ENCODE data around the gene SMARCA5. TPM values are rescaled to one million over a fixed set of nuclear protein-coding genes. Genes with fewer than 3 reads are reported as not detected.
A peak's percentile ranks its signal among the peaks of the same experiment; 100 is the strongest.
"Not testable (repeated sequence)": the region's sequence is repeated elsewhere in the genome, so short reads cannot be mapped to it uniquely, and the experiment has no call there.

SMARCA5 gene
- total and polyA plus RNA-seq, 10 of the 15 experiments (the other 5 are each of a cell fraction or from before 2014, with no cell fraction given): 21.7 to 69.6 (median 37.4) TPM

DNA sequence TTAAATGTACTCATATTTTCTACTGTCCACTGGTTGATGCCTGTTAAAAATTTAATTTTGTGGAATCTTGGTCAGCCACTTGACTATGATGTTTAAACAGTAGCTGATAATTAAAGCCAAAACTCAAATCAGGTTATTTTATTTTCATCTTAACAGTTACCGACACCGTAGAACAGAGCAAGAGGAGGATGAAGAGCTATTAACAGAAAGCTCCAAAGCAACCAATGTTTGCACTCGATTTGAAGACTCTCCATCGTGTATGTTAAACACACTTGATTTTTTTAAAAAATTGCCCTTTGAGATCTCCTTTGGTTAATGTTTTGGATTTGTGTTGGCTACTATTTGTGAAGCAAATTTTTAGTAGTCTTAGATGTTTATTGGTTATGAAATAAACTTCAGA is 10.7 kb downstream of the SMARCA5 start:
- Histone ChIP-seq H3K27me3 (replicated peaks in 1 of 2; ENCODE audit: control insufficient read depth in 2 of 2, insufficient read depth in 2 of 2, low read length in 1 of 2) (no peaks in the 10 kb centered on the region), H3K27ac (ENCODE audit: control insufficient read depth, insufficient read depth) (no peak overlapping the region), H3K36me3 (ENCODE audit: control insufficient read depth in 2 of 2, insufficient read depth in 2 of 2, low read length in 1 of 2) (peaks cover 1 to 41% of the 10 kb centered on the region in 2 experiments; a peak in 3 of 4 replicates), H2AFZ (ENCODE audit: control insufficient read depth, low read depth, low read length) (no peak overlapping the region), H3K4me2 (ENCODE audit: control insufficient read depth, insufficient read depth) (no peak overlapping the region), H3K4me3 (no peak overlapping the region), H4K20me1 (ENCODE audit: control insufficient read depth, insufficient read depth) (no peaks in the 10 kb centered on the region), H3K9me3 (replicated peaks; ENCODE audit: control insufficient read depth, insufficient read depth, low read length) (no peaks in the 10 kb centered on the region), H3K4me1 (ENCODE audit: control insufficient read depth, insufficient read depth, low read length) (no peaks in the 10 kb centered on the region), H3K79me2 (ENCODE audit: control insufficient read depth, insufficient read depth, low read length) (peaks cover 18% of the 10 kb centered on the region), H3K9ac (ENCODE audit: control insufficient read depth, insufficient read depth, low read length) (no peak overlapping the region)
- in situ Hi-C loops (cut with MboI) (no loop called here), intact Hi-C loops (cut with micrococcal nuclease; ENCODE audit: unreplicated experiment) (no loop called here)
- POLR2A ChIA-PET: interaction anchor here (1.4 kb wide), 1 partner anchor 10 kb away, joined by 5 read pairs; the partner anchor contains the start of gene SMARCA5
- ATAC-seq (no peak), DNase-seq (ENCODE audit: low read depth, low spot score) (no peak), FAIRE-seq (no peak)
- WGBS (ENCODE audit: insufficient coverage, insufficient replicate concordance, low lambda C conversion rate, missing lambda C conversion rate): 97% methylated on average over 4 of the region's 4 CpGs
- CTCF ChIA-PET: interaction anchor here (1.8 kb wide), 1 partner anchor 12 kb away, joined by 4 read pairs; no protein-coding TSS in a partner anchor
- RAD21 ChIA-PET (ENCODE audit: unreplicated experiment): no interaction called here
- TF ChIP-seq BCL11A (IDR thresholded peaks at IDR 0.05; ENCODE audit: low read depth, low read length): no peak
- no peak for TF ChIP-seq EZH2 (IDR thresholded peaks at IDR 0.05; ENCODE audit: borderline replicate concordance, control insufficient read depth, low read depth, low read length)
- TF ChIP-seq BACH1 (IDR thresholded peaks at IDR 0.05; ENCODE audit: borderline replicate concordance): no peak
- TF ChIP-seq, protein P1, sequence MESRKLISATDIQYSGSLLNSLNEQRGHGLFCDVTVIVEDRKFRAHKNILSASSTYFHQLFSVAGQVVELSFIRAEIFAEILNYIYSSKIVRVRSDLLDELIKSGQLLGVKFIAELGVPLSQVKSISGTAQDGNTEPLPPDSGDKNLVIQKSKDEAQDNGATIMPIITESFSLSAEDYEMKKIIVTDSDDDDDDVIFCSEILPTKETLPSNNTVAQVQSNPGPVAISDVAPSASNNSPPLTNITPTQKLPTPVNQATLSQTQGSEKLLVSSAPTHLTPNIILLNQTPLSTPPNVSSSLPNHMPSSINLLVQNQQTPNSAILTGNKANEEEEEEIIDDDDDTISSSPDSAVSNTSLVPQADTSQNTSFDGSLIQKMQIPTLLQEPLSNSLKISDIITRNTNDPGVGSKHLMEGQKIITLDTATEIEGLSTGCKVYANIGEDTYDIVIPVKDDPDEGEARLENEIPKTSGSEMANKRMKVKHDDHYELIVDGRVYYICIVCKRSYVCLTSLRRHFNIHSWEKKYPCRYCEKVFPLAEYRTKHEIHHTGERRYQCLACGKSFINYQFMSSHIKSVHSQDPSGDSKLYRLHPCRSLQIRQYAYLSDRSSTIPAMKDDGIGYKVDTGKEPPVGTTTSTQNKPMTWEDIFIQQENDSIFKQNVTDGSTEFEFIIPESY (IDR thresholded peaks at IDR 0.05): no peak
- TF ChIP-seq SREBF1 (IDR thresholded peaks at IDR 0.05; ENCODE audit: low read length): no peak
- no peak for TF ChIP-seq LARP7 (IDR thresholded peaks at IDR 0.05)
- SMC1A ChIA-PET (ENCODE audit: uncharacterized antibody, unreplicated experiment): interaction anchor here (0.6 to 2.0 kb wide), 2 partner anchors 12 to 15 kb away, joined by 3 to 7 read pairs; no protein-coding TSS in a partner anchor
- BruUV-seq (replicated peaks): no TSS peak

DNA sequence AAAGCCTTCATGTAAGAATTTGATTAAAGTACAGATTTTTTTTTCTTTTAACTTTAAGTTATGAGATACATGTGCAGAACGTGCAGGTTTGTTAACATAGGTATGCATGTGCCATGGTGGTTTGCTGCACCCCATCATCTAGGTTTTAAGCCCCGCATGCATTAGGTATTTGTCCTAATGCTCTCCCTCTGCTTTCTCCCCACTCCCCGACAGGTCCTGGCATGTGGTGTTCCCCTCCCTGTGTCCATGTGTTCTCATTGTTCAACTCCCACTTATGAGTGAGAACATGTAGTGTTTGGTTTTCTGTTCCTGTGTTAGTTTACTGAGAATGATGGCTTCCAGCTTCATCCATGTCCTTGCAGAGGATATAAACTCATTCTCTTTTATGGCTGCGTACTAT is 14.5 kb downstream of the SMARCA5 start:
- SMC1A ChIA-PET (ENCODE audit: uncharacterized antibody, unreplicated experiment): interaction anchor here (0.8 kb wide), 1 partner anchor 111 kb away, joined by 3 read pairs; no protein-coding TSS in a partner anchor
- intact Hi-C loops (cut with micrococcal nuclease; ENCODE audit: unreplicated experiment); ATAC-seq; CTCF ChIA-PET; H3K4me2 ChIP-seq (ENCODE audit: control insufficient read depth, insufficient read depth); H3K27ac ChIP-seq (ENCODE audit: control insufficient read depth, insufficient read depth); POLR2A ChIA-PET; H3K9me3 ChIP-seq (replicated peaks; ENCODE audit: control insufficient read depth, insufficient read depth, low read length); H4K20me1 ChIP-seq (ENCODE audit: control insufficient read depth, insufficient read depth); H3K27me3 ChIP-seq (replicated peaks in 1 of 2; ENCODE audit: control insufficient read depth in 2 of 2, insufficient read depth in 2 of 2, low read length in 1 of 2); H3K4me3 ChIP-seq; H3K79me2 ChIP-seq (ENCODE audit: control insufficient read depth, insufficient read depth, low read length); H3K9ac ChIP-seq (ENCODE audit: control insufficient read depth, insufficient read depth, low read length); RAD21 ChIA-PET (ENCODE audit: unreplicated experiment); H3K4me1 ChIP-seq (ENCODE audit: control insufficient read depth, insufficient read depth, low read length); DNase-seq (ENCODE audit: low read depth, low spot score); H2AFZ ChIP-seq (ENCODE audit: control insufficient read depth, low read depth, low read length); FAIRE-seq: not testable (repeated sequence)
- in situ Hi-C loops (cut with MboI): loop anchor here (25.0 kb wide), 1 partner anchor 1584 kb away; no protein-coding TSS in a partner anchor
- 96% methylated on average over 4 of the region's 4 CpGs for WGBS (ENCODE audit: insufficient coverage, insufficient replicate concordance, low lambda C conversion rate, missing lambda C conversion rate)
- H3K36me3 ChIP-seq (ENCODE audit: control insufficient read depth in 2 of 2, insufficient read depth in 2 of 2, low read length in 1 of 2): peaks cover 0 to 31% of the 10 kb centered on the region in 2 experiments; a peak in 3 of 4 replicates
- TSS peak; percentile 2 for BruUV-seq (replicated peaks)
